HG03521 (cell line): Measurements from ENCODE around the gene ADCY9.
"Not testable (repeated sequence)": the region's sequence is repeated elsewhere in the genome, so short reads cannot be mapped to it uniquely, and the experiment has no call there.

Experiments
- ATAC-seq: cut with Tn5 transposase; IDR thresholded peaks from one replicate; pipeline ENCODE4 v1.9.1; 2021; ENCODE audit warnings: mild to moderate bottlenecking, moderate library complexity; ENCODE audit not compliant: unreplicated experiment

ADCY9 gene

GRCh38 chr16:4116325-4117249, at the start of gene ADCY9:
TSS of gene ADCY9 (minus strand) at chr16:4116442. CDS start at chr16:4115442, 1,000 bp downstream.
- ATAC-seq: peak; percentile 68

GRCh38 chr16:4160658-4161430, 44.6 kb upstream of the ADCY9 start:
- ATAC-seq: no peak

DNA sequence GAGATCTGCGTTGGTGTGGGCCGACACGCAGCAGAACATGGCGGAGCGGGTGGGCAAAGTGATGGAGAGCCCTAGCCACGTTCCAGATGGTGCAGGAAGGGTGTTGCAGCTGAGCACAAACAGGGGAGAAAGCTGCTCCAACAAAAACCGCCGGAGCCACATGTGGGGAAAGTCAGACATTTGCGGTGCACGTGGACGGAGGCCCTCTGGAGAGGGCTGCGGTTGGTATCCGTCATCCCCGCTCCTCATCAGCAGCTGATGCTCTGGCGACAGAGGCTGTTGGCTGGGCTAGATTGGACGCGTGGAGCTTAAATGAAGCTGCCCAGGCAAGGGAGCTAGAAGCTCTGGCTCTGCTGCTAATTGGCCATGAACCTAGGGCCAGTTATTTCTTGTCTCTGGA, 43.5 kb upstream of the ADCY9 start:
- no peak for ATAC-seq

GRCh38 chr16:4158143-4159093, 42.2 kb upstream of the ADCY9 start:
- ATAC-seq: no peak

DNA sequence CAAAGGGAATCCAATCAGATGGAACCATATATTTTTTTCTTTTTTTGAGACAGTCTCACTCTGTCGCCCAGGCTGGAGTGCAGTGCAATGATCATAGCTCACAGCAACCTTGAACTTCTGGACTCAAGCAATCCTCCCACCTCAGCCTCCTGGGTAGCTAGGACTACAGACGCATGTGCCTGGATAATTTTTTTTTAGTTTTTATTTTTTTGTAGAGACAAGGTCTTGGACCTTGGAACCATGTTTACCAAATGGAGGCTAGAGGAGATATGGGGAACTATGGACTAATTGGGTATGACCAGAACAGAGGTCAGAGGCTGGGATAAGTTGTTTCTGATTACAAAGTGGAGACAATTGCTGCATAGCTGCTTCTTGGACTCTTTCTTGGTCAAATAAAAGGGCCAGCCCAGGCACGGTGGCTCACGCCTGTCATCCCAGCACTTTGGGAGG, 41.2 kb upstream of the ADCY9 start:
- ATAC-seq: no peak

DNA sequence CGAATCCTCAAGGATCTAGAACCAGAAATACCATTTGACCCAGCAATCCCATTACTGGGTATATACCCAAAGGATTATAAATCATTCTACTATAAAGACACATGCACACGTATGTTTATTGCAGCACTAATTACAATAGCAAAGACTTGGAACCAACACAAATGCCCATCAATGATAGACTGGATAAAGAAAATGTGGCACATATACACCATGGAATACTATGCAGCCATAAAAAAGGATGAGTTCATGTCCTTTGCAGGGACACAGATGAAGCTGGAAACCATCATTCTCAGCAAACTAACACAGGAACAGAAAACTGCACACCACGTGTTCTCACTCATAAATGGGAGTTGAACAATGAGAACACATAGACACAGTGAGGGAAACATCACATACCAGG, 40.3 kb upstream of the ADCY9 start:
- not testable (repeated sequence) for ATAC-seq

DNA sequence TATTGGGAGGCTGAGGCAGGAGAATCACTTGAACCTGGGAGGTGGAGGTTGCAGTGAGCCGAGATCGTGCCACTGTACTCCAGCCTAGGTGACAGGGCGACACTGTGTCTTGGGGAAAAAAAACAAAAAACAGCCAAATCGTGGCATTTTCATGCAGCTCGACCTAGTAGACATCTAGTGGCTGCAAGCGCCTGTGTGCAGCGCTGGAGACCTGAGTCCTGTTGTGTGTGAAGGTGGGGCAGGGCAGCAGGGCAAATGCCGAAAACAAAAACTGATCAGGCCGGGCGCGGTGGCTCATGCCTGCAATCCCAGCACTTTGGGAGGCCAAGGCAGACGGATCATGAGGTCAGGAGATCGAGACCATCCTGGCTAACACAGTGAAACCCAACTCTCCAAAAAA, 37.1 kb upstream of the ADCY9 start:
- ATAC-seq: not testable (repeated sequence)

- ATAC-seq: no peak
Measured at GRCh38 chr16:4152267-4152666, 36.0 kb upstream of the ADCY9 start.

GRCh38 chr16:4147236-4147635, 31.0 kb upstream of the ADCY9 start:
- no peak for ATAC-seq

DNA sequence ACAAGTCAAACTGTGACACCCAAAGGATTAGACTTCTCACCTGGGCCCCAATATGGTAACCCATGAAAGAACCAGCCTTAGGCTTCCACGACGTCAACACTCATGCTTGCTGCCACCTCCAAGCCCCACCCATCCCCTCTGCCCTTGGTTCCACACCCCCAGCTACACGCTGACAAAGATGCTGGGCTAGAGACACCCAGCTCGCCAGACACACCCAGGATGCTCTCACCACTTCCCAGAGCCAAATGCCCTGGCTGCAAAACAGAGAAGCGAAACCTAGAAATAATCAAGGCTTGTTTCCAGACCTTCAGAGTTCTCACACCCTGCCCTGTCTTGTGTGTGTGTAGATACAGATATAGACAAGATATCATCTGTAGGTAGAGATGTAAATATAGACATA, 26.0 kb upstream of the ADCY9 start:
- no peak for ATAC-seq

DNA sequence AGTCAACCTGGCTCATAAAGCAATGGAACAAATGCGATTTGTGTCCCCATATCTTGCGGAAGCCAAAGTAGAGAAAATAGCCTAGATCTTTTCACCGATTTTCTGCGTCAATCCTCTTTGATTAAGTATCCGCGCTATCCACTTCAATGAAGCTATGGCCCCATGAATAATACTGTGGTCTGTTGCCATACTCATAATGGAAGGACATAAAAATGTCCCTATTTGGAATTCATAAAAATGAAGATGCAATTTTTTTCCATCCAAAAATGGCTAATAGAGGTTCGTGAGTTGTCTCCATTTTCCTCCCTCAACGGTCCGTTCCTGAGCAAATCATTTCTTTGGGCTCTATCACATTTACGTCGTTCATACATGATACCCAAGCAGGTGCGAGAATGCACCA, 25.4 kb upstream of the ADCY9 start:
- ATAC-seq: no peak

DNA sequence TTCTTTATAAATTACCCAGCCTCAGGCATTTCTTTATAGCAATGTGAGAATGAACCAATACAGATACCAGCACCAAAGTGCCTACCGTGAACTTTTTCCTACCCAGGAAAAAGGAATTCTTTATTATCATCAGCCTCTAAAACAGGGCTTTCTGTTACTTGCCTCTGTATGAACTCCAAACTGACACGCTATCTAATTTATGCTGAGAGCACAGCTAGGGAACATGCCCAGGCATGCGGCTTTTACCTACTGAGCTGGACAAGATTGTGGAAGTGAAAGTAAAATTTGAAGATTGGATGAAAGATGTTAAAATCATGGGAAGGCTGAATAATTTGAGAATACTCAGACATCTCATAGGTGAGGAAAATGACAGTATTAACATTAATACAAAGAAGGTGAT, 24.4 kb upstream of the ADCY9 start:
- no peak for ATAC-seq

DNA sequence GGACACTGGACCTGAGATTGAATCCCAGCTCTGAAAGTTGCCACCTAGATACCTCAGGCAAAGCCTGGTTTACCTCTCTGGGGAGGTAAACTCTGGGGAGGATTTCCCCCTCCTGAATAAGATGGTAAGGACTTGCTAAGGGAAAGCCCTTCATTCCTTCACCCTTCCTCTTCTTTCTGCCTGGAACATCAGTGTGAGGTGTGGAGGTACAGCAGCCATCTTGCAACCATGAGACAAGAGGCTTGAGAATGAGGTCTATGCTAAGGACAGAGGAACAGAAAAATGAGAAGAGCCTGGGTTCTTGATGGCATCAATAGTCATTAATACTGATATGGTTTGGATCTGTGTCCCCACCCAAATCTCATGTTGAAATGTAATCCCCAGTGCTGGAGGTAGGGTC, 23.7 kb upstream of the ADCY9 start:
- no peak for ATAC-seq

DNA sequence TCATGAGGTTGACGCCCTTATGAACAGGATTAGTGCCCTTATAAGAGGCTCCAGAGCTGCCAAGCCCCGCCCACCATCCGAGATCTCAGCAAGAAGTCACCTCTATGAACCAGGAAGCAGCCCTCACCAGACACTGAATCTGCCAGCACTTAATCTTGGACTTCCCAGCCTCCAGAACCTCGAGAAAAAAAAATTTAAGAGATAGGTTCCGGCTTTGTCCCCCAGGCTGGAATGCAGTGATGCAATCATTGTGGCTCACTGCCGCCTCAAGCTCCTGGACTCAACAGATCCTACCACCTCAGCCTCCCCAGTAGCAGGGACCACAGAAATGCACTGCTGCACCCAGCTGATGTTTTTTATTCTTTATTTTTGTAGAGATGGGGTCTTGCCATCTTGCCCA, 22.5 kb upstream of the ADCY9 start:
- no peak for ATAC-seq

DNA sequence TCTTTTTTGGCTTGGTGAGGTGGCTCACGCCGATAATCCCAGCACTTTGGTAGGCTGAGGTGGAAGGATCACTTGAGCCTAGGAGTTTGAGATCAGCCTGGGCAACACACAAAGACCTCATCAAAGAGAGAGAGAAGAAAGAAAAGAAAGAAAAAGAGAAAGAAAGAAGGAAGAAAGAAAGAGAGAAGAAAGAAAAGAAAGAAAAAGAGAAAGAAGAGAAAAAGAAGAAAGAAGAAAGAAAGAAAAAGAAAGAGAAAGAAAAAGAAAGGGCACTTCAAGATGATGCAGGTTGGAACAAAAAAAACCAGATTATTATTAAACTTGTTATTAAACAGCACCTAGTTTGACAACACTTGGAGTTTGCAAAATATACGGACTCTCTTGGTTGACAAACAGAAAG, 21.2 kb upstream of the ADCY9 start:
- no peak for ATAC-seq

DNA sequence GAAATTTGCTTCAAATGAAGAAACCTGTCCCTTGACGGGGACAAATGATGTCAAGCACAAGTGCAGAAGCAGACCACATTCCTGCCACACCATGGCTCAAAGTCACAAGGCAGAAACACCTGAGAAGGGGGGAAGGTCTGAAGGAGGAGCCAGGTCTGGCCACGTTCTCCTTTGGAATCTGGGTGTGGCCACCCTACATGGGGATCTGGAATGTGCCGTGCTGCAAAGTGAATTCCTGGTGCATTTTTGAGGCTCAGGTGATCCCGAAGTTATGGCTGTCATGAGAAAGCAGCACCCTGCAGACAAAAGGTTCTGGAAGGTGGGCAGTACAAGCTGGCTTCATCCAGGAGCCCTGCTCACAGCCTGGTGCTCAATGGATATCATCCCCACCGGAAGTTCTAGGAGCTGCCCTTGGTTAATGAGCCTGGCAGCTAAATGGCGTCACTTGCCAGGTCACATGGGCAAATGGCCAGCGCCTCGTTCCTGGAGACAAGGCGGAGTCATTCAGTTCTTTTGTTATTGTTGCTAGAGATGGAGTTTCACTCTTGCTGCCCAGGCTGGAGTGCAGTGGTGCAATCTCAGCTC, 20.1 kb upstream of the ADCY9 start:
- ATAC-seq: no peak

- ATAC-seq: no peak
Measured at GRCh38 chr16:4135537-4135936, 19.3 kb upstream of the ADCY9 start.

- ATAC-seq: no peak
Measured at GRCh38 chr16:4133897-4134372, 17.7 kb upstream of the ADCY9 start.

GRCh38 chr16:4131621-4132020, 15.4 kb upstream of the ADCY9 start:
- ATAC-seq: no peak

GRCh38 chr16:4124535-4125294, 8.5 kb upstream of the ADCY9 start:
- ATAC-seq: no peak
